Neuronal stem cell (in vitro differentiated cells): ENCODE results near the gene BAZ2B.

Experiments used
- DNase-seq: peaks from one replicate; pipeline ENCODE4 v3.0.0-alpha.2; 2013; ENCODE audit warnings: low spot score
- H2AFZ ChIP-seq: one replicate; pipeline ENCODE4 v1.6.1; 2013; ENCODE audit warnings: mild to moderate bottlenecking, low read length, inconsistent platforms
- H2AK5ac ChIP-seq: 2 replicates; pipeline ENCODE4 v1.6.1; 2013; ENCODE audit warnings: low read depth, mild to moderate bottlenecking, inconsistent platforms, low read length, moderate library complexity, mixed read lengths
- H2BK120ac ChIP-seq: 2 replicates; pipeline ENCODE4 v1.6.1; 2013; ENCODE audit warnings: low read depth, mild to moderate bottlenecking, inconsistent platforms, low read length, moderate library complexity, mixed read lengths
- H2BK12ac ChIP-seq: one replicate; pipeline ENCODE4 v1.6.1; 2013; ENCODE audit warnings: low read length, inconsistent platforms
- H2BK15ac ChIP-seq: 2 replicates; pipeline ENCODE4 v1.6.1; 2013; ENCODE audit warnings: mild to moderate bottlenecking, low read length, inconsistent platforms, mixed read lengths
- H2BK5ac ChIP-seq: one replicate; pipeline ENCODE4 v1.6.1; 2013; ENCODE audit warnings: inconsistent platforms, mild to moderate bottlenecking, low read length, moderate library complexity
- H3K14ac ChIP-seq: one replicate; pipeline ENCODE4 v1.6.1; 2013; ENCODE audit warnings: low read length, inconsistent platforms
- H3K18ac ChIP-seq: 2 replicates; pipeline ENCODE4 v1.6.1; 2013; ENCODE audit warnings: low read length, inconsistent platforms
- H3K23ac ChIP-seq: 2 replicates; pipeline ENCODE4 v1.6.1; 2013; ENCODE audit warnings: low read depth, mild to moderate bottlenecking, mixed read lengths, low read length, inconsistent platforms; ENCODE audit not compliant: poor library complexity
- H3K27ac ChIP-seq: replicated peaks from 3 replicates; pipeline ENCODE4 v1.5.1; 2013; ENCODE audit warnings: low read length, inconsistent platforms
- H3K27me3 ChIP-seq, 3 experiments: 2 replicates each; pipeline ENCODE4 v1.6.1; 2013; ENCODE audit warnings: low read length in 3 of 3, mild to moderate bottlenecking in 2 of 3, inconsistent platforms in 1 of 3, low read depth in 1 of 3, mixed read lengths in 1 of 3, moderate library complexity in 1 of 3; ENCODE audit not compliant: control insufficient read depth in 3 of 3, insufficient read depth in 3 of 3
- H3K36me3 ChIP-seq, 2 donors: replicated peaks in 1 of 2; 2 replicates each; pipeline ENCODE4 v1.6.1; 2013; ENCODE audit warnings: low read length in 2 of 2; ENCODE audit not compliant: control insufficient read depth in 2 of 2, insufficient read depth in 2 of 2
- H3K4ac ChIP-seq: 2 replicates; pipeline ENCODE4 v1.6.1; 2013; ENCODE audit warnings: inconsistent platforms, mild to moderate bottlenecking, low read length, moderate library complexity
- H3K4me1 ChIP-seq, 2 donors: 1 replicate in 1 of 2; 2 replicates in 1 of 2; pipeline ENCODE4 v1.6.1; 2013; ENCODE audit warnings: low read length in 2 of 2, low read depth in 1 of 2; ENCODE audit not compliant: control insufficient read depth in 2 of 2, insufficient read depth in 1 of 2
- H3K4me2 ChIP-seq: one replicate; pipeline ENCODE4 v1.6.1; 2013; ENCODE audit warnings: mild to moderate bottlenecking, low read length, inconsistent platforms; ENCODE audit not compliant: insufficient read depth, poor library complexity, severe bottlenecking
- H3K4me3 ChIP-seq, 2 donors: 2 replicates each; pipeline ENCODE4 v1.5.1; 2013; ENCODE audit warnings: low read length in 2 of 2, mild to moderate bottlenecking in 2 of 2, inconsistent platforms in 1 of 2, moderate library complexity in 1 of 2
- H3K79me1 ChIP-seq: one replicate; pipeline ENCODE4 v1.6.1; 2013; ENCODE audit warnings: low read depth, mild to moderate bottlenecking, inconsistent platforms, low read length, moderate library complexity
- H3K9ac ChIP-seq: one replicate; pipeline ENCODE4 v1.6.1; 2013; ENCODE audit warnings: mild to moderate bottlenecking, low read depth, low read length, inconsistent platforms; ENCODE audit not compliant: poor library complexity
- H3K9me3 ChIP-seq, 2 donors: replicated peaks in 1 of 2; 2 replicates each; pipeline versions ENCODE3 to v1.6.1; 2013; ENCODE audit warnings: low read length in 2 of 2, mild to moderate bottlenecking in 2 of 2, inconsistent platforms in 1 of 2, low read depth in 1 of 2, mixed read lengths in 1 of 2, moderate library complexity in 1 of 2; ENCODE audit not compliant: control insufficient read depth in 2 of 2, insufficient read depth in 1 of 2
- H4K8ac ChIP-seq: one replicate; pipeline ENCODE4 v1.6.1; 2013; ENCODE audit warnings: low read depth, mild to moderate bottlenecking, inconsistent platforms, low read length, moderate library complexity
- H4K91ac ChIP-seq: one replicate; pipeline ENCODE4 v1.6.1; 2013; ENCODE audit warnings: low read length, low read depth, mild to moderate bottlenecking, inconsistent platforms; ENCODE audit not compliant: poor library complexity
- WGBS, 2 donors: extraction: QIAGEN DNeasy Blood & Tissue Kit; methylation state at CpG; one replicate each; pipeline ENCODE4 v1.1.7; 2013; ENCODE audit warnings: missing lambda C conversion rate in 2 of 2, mixed read lengths in 1 of 2; ENCODE audit not compliant: insufficient read length in 2 of 2, insufficient replicate concordance in 1 of 2; ENCODE audit errors: extremely low coverage in 2 of 2; 5-methylcytosine and 5-hydroxymethylcytosine counted together

Gene BAZ2B

GRCh38 chr2:159531475-159531874 lies 84.9 kb downstream of the BAZ2B start:
- Histone ChIP-seq H4K8ac (no peak overlapping the region), H2BK5ac (no peak overlapping the region), H3K27me3 (no peaks in the 10 kb centered on the region), H2AK5ac (no peak overlapping the region), H3K4me3 (no peak overlapping the region), H2AFZ (no peak overlapping the region), H3K23ac (no peak overlapping the region), H3K4me1 (no peaks in the 10 kb centered on the region), H2BK15ac (no peak overlapping the region), H3K18ac (no peak overlapping the region), H3K9ac (no peak overlapping the region), H3K9me3 (no peaks in the 10 kb centered on the region), H3K4me2 (no peak overlapping the region), H3K14ac (no peak overlapping the region), H3K79me1 (no peaks in the 10 kb centered on the region), H3K4ac (no peak overlapping the region), H4K91ac (no peak overlapping the region), H3K36me3 (peaks cover 0 to 14% of the 10 kb centered on the region in 2 donors), H3K27ac (no peak overlapping the region), H2BK12ac (no peak overlapping the region), H2BK120ac (no peak overlapping the region)
- DNase-seq: no peak
- WGBS, 2 donors: no CpG with 5 or more reads among the region's 1 CpG

- no peak for DNase-seq
- Histone ChIP-seq H2AFZ (no peak overlapping the region), H3K4me2 (no peak overlapping the region), H4K91ac (no peak overlapping the region), H2BK120ac (no peak overlapping the region), H2BK12ac (no peak overlapping the region), H4K8ac (no peak overlapping the region), H2BK15ac (no peak overlapping the region), H3K9ac (no peak overlapping the region), H3K14ac (no peak overlapping the region), H3K79me1 (no peaks in the 10 kb centered on the region), H2AK5ac (no peak overlapping the region), H3K36me3 (peaks cover 0 to 6% of the 10 kb centered on the region in 2 donors), H3K4ac (no peak overlapping the region), H3K4me3 (no peak overlapping the region), H3K18ac (no peak overlapping the region), H3K4me1 (no peaks in the 10 kb centered on the region), H3K23ac (no peak overlapping the region), H3K9me3 (no peaks in the 10 kb centered on the region), H3K27ac (no peak overlapping the region), H2BK5ac (no peak overlapping the region), H3K27me3 (no peaks in the 10 kb centered on the region)
- WGBS, 2 donors: no CpG with 5 or more reads among the region's 1 CpG
Observed at GRCh38 chr2:159526433-159526832, 89.9 kb downstream of the BAZ2B start.

- H3K27ac ChIP-seq: no peak overlapping the region
- H3K4me3 ChIP-seq: no peak overlapping the region
- peaks cover 0 to 6% of the 10 kb centered on the region in 2 donors for H3K36me3 ChIP-seq
- H2BK120ac ChIP-seq: no peak overlapping the region
- no peak overlapping the region for H3K14ac ChIP-seq
- no peak overlapping the region for H3K4ac ChIP-seq
- no peak overlapping the region for H3K18ac ChIP-seq
- no peaks in the 10 kb centered on the region for H3K27me3 ChIP-seq
- DNase-seq: no peak
- H3K4me1 ChIP-seq: no peaks in the 10 kb centered on the region
- H3K23ac ChIP-seq: no peak overlapping the region
- H2BK12ac ChIP-seq: no peak overlapping the region
- no peak overlapping the region for H3K4me2 ChIP-seq
- no peaks in the 10 kb centered on the region for H3K79me1 ChIP-seq
- no peak overlapping the region for H2AFZ ChIP-seq
- H4K8ac ChIP-seq: no peak overlapping the region
- H4K91ac ChIP-seq: no peak overlapping the region
- no peak overlapping the region for H2BK5ac ChIP-seq
- no peak overlapping the region for H2BK15ac ChIP-seq
- WGBS, 2 donors: no CpG with 5 or more reads among the region's 3 CpGs
- no peak overlapping the region for H3K9ac ChIP-seq
- H2AK5ac ChIP-seq: no peak overlapping the region
- no peaks in the 10 kb centered on the region for H3K9me3 ChIP-seq
Observed at GRCh38 chr2:159525012-159525411, 91.3 kb downstream of the BAZ2B start.

- H2BK120ac ChIP-seq: no peak overlapping the region
- H3K9me3 ChIP-seq: no peaks in the 10 kb centered on the region
- H2BK5ac ChIP-seq: no peak overlapping the region
- H3K4me2 ChIP-seq: no peak overlapping the region
- no peak overlapping the region for H2BK12ac ChIP-seq
- no peaks in the 10 kb centered on the region for H3K36me3 ChIP-seq
- H3K14ac ChIP-seq: no peak overlapping the region
- no peak overlapping the region for H4K8ac ChIP-seq
- no peak overlapping the region for H3K27ac ChIP-seq
- no peak overlapping the region for H3K18ac ChIP-seq
- no peak overlapping the region for H4K91ac ChIP-seq
- no peak overlapping the region for H3K9ac ChIP-seq
- no peak overlapping the region for H3K23ac ChIP-seq
- no peak overlapping the region for H2AK5ac ChIP-seq
- no peak overlapping the region for H3K4me3 ChIP-seq
- peaks cover 2 to 4% of the 10 kb centered on the region in 2 donors for H3K4me1 ChIP-seq
- H3K4ac ChIP-seq: no peak overlapping the region
- H3K27me3 ChIP-seq: no peaks in the 10 kb centered on the region
- no peak overlapping the region for H2BK15ac ChIP-seq
- H2AFZ ChIP-seq: no peak overlapping the region
- no CpG with 5 or more reads among the region's 2 CpGs for WGBS, 2 donors
- no peaks in the 10 kb centered on the region for H3K79me1 ChIP-seq
- no peak for DNase-seq
Observed at GRCh38 chr2:159521272-159521671, 95.1 kb downstream of the BAZ2B start.
